Measurements from ENCODE around the gene CYP24A1.

GRCh38 chr20:54193817-54194216 is 20.0 kb upstream of the CYP24A1 start:
- no peak for TF ChIP-seq CTCF (IDR thresholded peaks at IDR 0.05)
- no peak for TF ChIP-seq POLR2A (IDR thresholded peaks at IDR 0.05)
